D721Med (cell line): ENCODE measurements around the gene GLB1L2.

Experiments
- DNase-seq: peaks from one replicate; pipeline ENCODE4 v3.0.0; 2011; ENCODE audit warnings: low spot score; ENCODE audit not compliant: insufficient read length
- FAIRE-seq: peaks from 2 replicates; lab custom pipeline; 2011; peaks lifted over from hg19 to GRCh38; lab: Jason Lieb, UNC
- CTCF ChIP-seq: IDR thresholded peaks from 2 replicates; pipeline ENCODE4 v1.5.1; 2012; ENCODE audit warnings: mild to moderate bottlenecking, control low read depth; ENCODE audit not compliant: insufficient read depth; ENCODE audit errors: missing control alignments

GLB1L2 gene

GRCh38 chr11:134358165-134358855 is 26.5 kb downstream of the GLB1L2 start:
- TF ChIP-seq CTCF = no peak
- no peak for FAIRE-seq

GRCh38 chr11:134358856-134359490 is 27.2 kb downstream of the GLB1L2 start:
- no peak for TF ChIP-seq CTCF
- DNase-seq (no peak), FAIRE-seq (no peak)

More at GRCh38 chr11:134358165-134358855, 26.5 kb downstream of the GLB1L2 start:
- DNase-seq = no peak

- DNase-seq = no peak
- TF ChIP-seq CTCF = no peak
- no peak for FAIRE-seq
Measured at GRCh38 chr11:134359646-134360045, 27.9 kb downstream of the GLB1L2 start.

GRCh38 chr11:134360050-134360835 is 28.5 kb downstream of the GLB1L2 start:
- no peak for FAIRE-seq
- peak; percentile 99 for DNase-seq
- TF ChIP-seq CTCF = peak; percentile 88

- FAIRE-seq = no peak
- no peak for DNase-seq
- TF ChIP-seq CTCF = no peak
Measured at GRCh38 chr11:134361661-134362060, 29.9 kb downstream of the GLB1L2 start.

- no peak for DNase-seq
- TF ChIP-seq CTCF = no peak
- FAIRE-seq = no peak
Measured at GRCh38 chr11:134362192-134362901, 30.6 kb downstream of the GLB1L2 start.
